Forelimb muscle (tissue), 1 donor: ENCODE results near the gene LAMC1. TPM values are rescaled to one million over a fixed set of nuclear protein-coding genes. Genes with fewer than 3 reads are reported as not detected.

Experiments
- DNase-seq: peaks from one replicate; pipeline ENCODE4 v3.0.0-alpha.2; 2013; ENCODE audit warnings: low read depth
- polyA plus RNA-seq: library from polyadenylated mRNA; unstranded; fragments of 120-200 nt; gene quantifications from one replicate; pipeline ENCODE4 v1.2.1, GENCODE V29; 2013; ENCODE audit not compliant: insufficient read length

The LAMC1 gene
- 249 TPM for polyA plus RNA-seq

GRCh38 chr1:183023146-183023600, at the start of gene LAMC1:
Gene LAMC1 (plus strand): TSS chr1:183023420. CDS start chr1:183023717, 297 bp downstream.
- DNase-seq, result no peak

- DNase-seq, result no peak
Measured at GRCh38 chr1:182974506-182975191, 48.6 kb upstream of the LAMC1 start.

- DNase-seq, result no peak
Measured at GRCh38 chr1:182977480-182977879, 45.7 kb upstream of the LAMC1 start.

- no peak for DNase-seq
Measured at GRCh38 chr1:182978151-182978853, 44.9 kb upstream of the LAMC1 start.

GRCh38 chr1:182984138-182984537, 39.1 kb upstream of the LAMC1 start:
- no peak for DNase-seq

- DNase-seq, result no peak
Measured at GRCh38 chr1:182984621-182985020, 38.6 kb upstream of the LAMC1 start.

GRCh38 chr1:182985876-182986275, 37.3 kb upstream of the LAMC1 start:
- DNase-seq, result no peak

GRCh38 chr1:182990413-182991144, 32.6 kb upstream of the LAMC1 start:
- no peak for DNase-seq

- DNase-seq, result no peak
Measured at GRCh38 chr1:182993746-182994145, 29.5 kb upstream of the LAMC1 start.

GRCh38 chr1:182995894-182996293, 27.3 kb upstream of the LAMC1 start:
- DNase-seq, result no peak

- DNase-seq, result no peak
Measured at GRCh38 chr1:182996816-182997215, 26.4 kb upstream of the LAMC1 start.

- DNase-seq, result no peak
Measured at GRCh38 chr1:182998482-182998881, 24.7 kb upstream of the LAMC1 start.

GRCh38 chr1:183000167-183000962, 22.9 kb upstream of the LAMC1 start:
- no peak for DNase-seq

- no peak for DNase-seq
Measured at GRCh38 chr1:183002267-183002666, 21.0 kb upstream of the LAMC1 start.

- no peak for DNase-seq
Measured at GRCh38 chr1:183002797-183003196, 20.4 kb upstream of the LAMC1 start.

GRCh38 chr1:183003203-183003602, 20.0 kb upstream of the LAMC1 start:
- DNase-seq, result no peak

GRCh38 chr1:183004141-183004540, 19.1 kb upstream of the LAMC1 start:
- no peak for DNase-seq

- DNase-seq, result no peak
Measured at GRCh38 chr1:183011859-183012258, 11.4 kb upstream of the LAMC1 start.

GRCh38 chr1:183012301-183012994, 10.8 kb upstream of the LAMC1 start:
- DNase-seq, result no peak

GRCh38 chr1:183019139-183019740, 4.0 kb upstream of the LAMC1 start:
- no peak for DNase-seq

GRCh38 chr1:183019860-183020259, 3.4 kb upstream of the LAMC1 start:
- DNase-seq, result no peak
